MM.1S (cell line): Measurements from ENCODE around the gene TCF15.

Source experiments
- DNase-seq: peaks from one replicate; pipeline ENCODE4 v3.0.0-alpha.2; 2015
- H2AFZ ChIP-seq: fragments of 300-600 bp; sonication (generic); 2 replicates; pipeline ENCODE4 v1.6.0; 2016; ENCODE audit warnings: antibody characterized with exemption, low read length
- H3F3A ChIP-seq: fragments of 300-600 bp; sonication (generic); 2 replicates; pipeline ENCODE4 v1.6.1; 2016; ENCODE audit warnings: mild to moderate bottlenecking, antibody characterized with exemption, low read length, moderate library complexity, mixed read lengths; ENCODE audit not compliant: insufficient read depth
- H3K27ac ChIP-seq: fragments of 300-600 bp; sonication (generic); 2 replicates; pipeline ENCODE4 v1.5.1; 2016; ENCODE audit warnings: mild to moderate bottlenecking, low read length
- H3K27me3 ChIP-seq: fragments of 300-600 bp; sonication (generic); replicated peaks from 2 replicates; pipeline ENCODE4 v1.6.0; 2016; ENCODE audit warnings: low read length; ENCODE audit not compliant: insufficient read depth
- H3K36me3 ChIP-seq: fragments of 300-600 bp; sonication (generic); replicated peaks from 2 replicates; pipeline ENCODE4 v1.6.1; 2016; ENCODE audit warnings: mild to moderate bottlenecking, low read length, mixed read lengths; ENCODE audit not compliant: insufficient read depth
- H3K4me1 ChIP-seq: fragments of 300-600 bp; sonication (generic); 2 replicates; pipeline ENCODE4 v1.6.1; 2016; ENCODE audit warnings: low read length, mixed read lengths
- H3K4me2 ChIP-seq: fragments of 300-600 bp; sonication (generic); 2 replicates; pipeline ENCODE4 v1.6.0; 2016; ENCODE audit warnings: low read depth, low read length
- H3K4me3 ChIP-seq: fragments of 300-600 bp; sonication (generic); 2 replicates; pipeline ENCODE4 v1.5.1; 2016; ENCODE audit warnings: low read length, mixed read lengths
- H3K79me2 ChIP-seq: fragments of 300-600 bp; sonication (generic); 2 replicates; pipeline ENCODE4 v1.6.1; 2016; ENCODE audit warnings: mixed run types, low read length, mixed read lengths
- H3K9ac ChIP-seq: fragments of 300-600 bp; sonication (generic); 2 replicates; pipeline ENCODE4 v1.6.1; 2016; ENCODE audit warnings: low read length, mixed read lengths
- H3K9me2 ChIP-seq: fragments of 300-600 bp; sonication (generic); replicated peaks from 2 replicates; pipeline ENCODE4 v1.6.1; 2016; ENCODE audit warnings: mild to moderate bottlenecking, low read length, mixed read lengths; ENCODE audit not compliant: insufficient read depth
- H3K9me3 ChIP-seq: fragments of 300-600 bp; sonication (generic); replicated peaks from 2 replicates; pipeline ENCODE4 v1.6.1; 2016; ENCODE audit warnings: mild to moderate bottlenecking, low read length, mixed read lengths; ENCODE audit not compliant: insufficient read depth
- H4K20me1 ChIP-seq: fragments of 300-600 bp; sonication (generic); 2 replicates; pipeline ENCODE4 v1.6.1; 2016; ENCODE audit warnings: mild to moderate bottlenecking, low read length, moderate library complexity, mixed read lengths; ENCODE audit not compliant: insufficient read depth
- CTCF ChIP-seq: fragments of 300-600 bp; sonication (generic); IDR thresholded peaks from 2 replicates; pipeline ENCODE4 v1.5.1; 2016; ENCODE audit warnings: antibody characterized with exemption, low read length, mixed read lengths
- EZH2 ChIP-seq: fragments of 300-600 bp; sonication (generic); optimal IDR thresholded peaks from 2 replicates; pipeline ENCODE3; 2017; ENCODE audit warnings: low read depth, mild to moderate bottlenecking, antibody characterized with exemption, low read length, mixed read lengths
- EZH2phosphoT487 ChIP-seq: fragments of 300-600 bp; sonication (generic); IDR thresholded peaks from 2 replicates; pipeline ENCODE4 v1.6.1; 2018; ENCODE audit warnings: antibody characterized with exemption, low read length

TCF15 gene

GRCh38 chr20:575230-575629 is 34.9 kb downstream of the TCF15 start:
- Histone ChIP-seq H3K36me3 (no peaks in the 10 kb centered on the region), H3K4me1 (peaks cover 4% of the 10 kb centered on the region), H3K4me3 (no peak overlapping the region), H3K79me2 (no peaks in the 10 kb centered on the region), H2AFZ (no peak overlapping the region), H3F3A (no peaks in the 10 kb centered on the region), H3K9me3 (no peaks in the 10 kb centered on the region), H3K9me2 (no peaks in the 10 kb centered on the region), H3K27ac (no peak overlapping the region), H4K20me1 (no peaks in the 10 kb centered on the region), H3K27me3 (peaks cover 7% of the 10 kb centered on the region; the same call in 1 of the 2 replicates), H3K9ac (no peak overlapping the region), H3K4me2 (no peak overlapping the region)
- no peak for TF ChIP-seq EZH2phosphoT487
- TF ChIP-seq CTCF, result no peak
- no peak for TF ChIP-seq EZH2
- no peak for DNase-seq

GRCh38 chr20:574297-574942 is 35.7 kb downstream of the TCF15 start:
- Histone ChIP-seq H3K27ac (no peak overlapping the region), H3K79me2 (no peaks in the 10 kb centered on the region), H3F3A (no peaks in the 10 kb centered on the region), H4K20me1 (no peaks in the 10 kb centered on the region), H3K9me3 (no peaks in the 10 kb centered on the region), H2AFZ (no peak overlapping the region), H3K27me3 (peaks cover 7% of the 10 kb centered on the region; the same call in 1 of the 2 replicates), H3K9me2 (no peaks in the 10 kb centered on the region), H3K36me3 (no peaks in the 10 kb centered on the region), H3K9ac (no peak overlapping the region), H3K4me3 (no peak overlapping the region), H3K4me1 (no peaks in the 10 kb centered on the region), H3K4me2 (no peak overlapping the region)
- no peak for TF ChIP-seq CTCF
- no peak for TF ChIP-seq EZH2
- no peak for TF ChIP-seq EZH2phosphoT487
- DNase-seq, result no peak

GRCh38 chr20:573414-574296 is 36.5 kb downstream of the TCF15 start:
- Histone ChIP-seq H4K20me1 (no peaks in the 10 kb centered on the region), H3F3A (no peaks in the 10 kb centered on the region), H3K9me3 (no peaks in the 10 kb centered on the region), H3K27me3 (peaks cover 7% of the 10 kb centered on the region; the same call in 1 of the 2 replicates), H3K27ac (no peak overlapping the region), H3K9me2 (no peaks in the 10 kb centered on the region), H3K4me3 (no peak overlapping the region), H2AFZ (no peak overlapping the region), H3K4me2 (no peak overlapping the region), H3K79me2 (no peaks in the 10 kb centered on the region), H3K4me1 (no peaks in the 10 kb centered on the region), H3K9ac (no peak overlapping the region), H3K36me3 (no peaks in the 10 kb centered on the region)
- DNase-seq, result no peak
- TF ChIP-seq EZH2 (no peak), CTCF (no peak)
